HepG2 (cell line): Measurements from ENCODE around the gene ANKZF1. TPM values are rescaled to one million over a fixed set of nuclear protein-coding genes. Genes with fewer than 3 reads are reported as not detected.

Source experiments
- DPF2 ChIP-seq: sonication (generic); formaldehyde crosslinking; IDR thresholded peaks from 2 replicates; pipeline ENCODE4 v1.4.0; 2020; ENCODE audit warnings: mild to moderate bottlenecking, low read depth, missing genetic modification reagents, borderline replicate concordance
- DRAP1 ChIP-seq: IDR thresholded peaks from 2 replicates; pipeline ENCODE4 v1.6.1; 2016; ENCODE audit warnings: missing genetic modification reagents, missing compliant biosample characterization
- E2F1 ChIP-seq: sonication (generic); formaldehyde crosslinking; IDR thresholded peaks from 2 replicates; pipeline ENCODE4 v1.5.0; 2020; ENCODE audit warnings: missing genetic modification reagents
- KAT7 ChIP-seq: IDR thresholded peaks from 2 replicates; pipeline ENCODE4 v1.6.1; 2018; ENCODE audit warnings: borderline replicate concordance, missing compliant biosample characterization
- MAFF ChIP-seq: IDR thresholded peaks from 2 replicates; pipeline ENCODE4 v1.6.1; 2011; ENCODE audit warnings: low read depth, low read length, improper control_type of control experiment
- MAFG ChIP-seq: sonication (generic); formaldehyde crosslinking; IDR thresholded peaks from 2 replicates; pipeline ENCODE4 v1.5.1; 2020; ENCODE audit warnings: mild to moderate bottlenecking, missing genetic modification reagents
- NR2C2 ChIP-seq: sonication (generic); formaldehyde crosslinking; IDR thresholded peaks from 2 replicates; pipeline ENCODE4 v1.4.0; 2020; ENCODE audit warnings: missing genetic modification reagents, mild to moderate bottlenecking, moderate library complexity, borderline replicate concordance
- PHF5A ChIP-seq: IDR thresholded peaks from one replicate; pipeline ENCODE4 v1.6.1; 2018; ENCODE audit warnings: low read depth, missing genetic modification reagents; ENCODE audit not compliant: unreplicated experiment
- POGK ChIP-seq: sonication (generic); formaldehyde crosslinking; conservative IDR thresholded peaks from 2 replicates; pipeline ENCODE4 v1.8.0; 2022; ENCODE audit warnings: mild to moderate bottlenecking, moderate library complexity, missing genetic modification reagents
- POLR2G ChIP-seq: fragments of 200-400 bp; formaldehyde crosslinking; IDR thresholded peaks from 2 replicates; pipeline ENCODE4 v1.6.1; 2018; ENCODE audit warnings: mild to moderate bottlenecking, low read depth, low read length, moderate library complexity
- RORA ChIP-seq: sonication (generic); formaldehyde crosslinking; IDR thresholded peaks from 2 replicates; pipeline ENCODE4 v1.5.0; 2020; ENCODE audit warnings: mild to moderate bottlenecking, missing genetic modification reagents, moderate library complexity
- ZHX1 ChIP-seq: sonication (generic); formaldehyde crosslinking; IDR thresholded peaks from 2 replicates; pipeline ENCODE4 v1.8.1; 2022; ENCODE audit warnings: low read depth, mild to moderate bottlenecking, missing genetic modification reagents
- ZNF136 ChIP-seq: sonication (generic); formaldehyde crosslinking; IDR thresholded peaks from 2 replicates; pipeline ENCODE4 v1.8.1; 2022; ENCODE audit warnings: low read depth, mild to moderate bottlenecking, moderate library complexity, missing genetic modification reagents
- ZNF382 ChIP-seq: sonication (generic); formaldehyde crosslinking; IDR thresholded peaks from 2 replicates; pipeline ENCODE4 v1.5.0; 2020; ENCODE audit warnings: missing genetic modification reagents, mild to moderate bottlenecking, borderline replicate concordance
- ZNF414 ChIP-seq: sonication (generic); formaldehyde crosslinking; IDR thresholded peaks from 2 replicates; pipeline ENCODE4 v1.5.0; 2020; ENCODE audit warnings: missing genetic modification reagents
- ZNF547 ChIP-seq: sonication (generic); formaldehyde crosslinking; IDR thresholded peaks from 2 replicates; pipeline ENCODE4 v1.5.1; 2020; ENCODE audit warnings: mild to moderate bottlenecking, missing genetic modification reagents
- ZNF710 ChIP-seq: sonication (generic); formaldehyde crosslinking; IDR thresholded peaks from 2 replicates; pipeline ENCODE4 v1.5.0; 2020; ENCODE audit warnings: mild to moderate bottlenecking, missing genetic modification reagents, borderline replicate concordance
- ZNF83 ChIP-seq: sonication (generic); formaldehyde crosslinking; IDR thresholded peaks from 2 replicates; pipeline ENCODE4 v1.4.0; 2020; ENCODE audit warnings: missing genetic modification reagents, mild to moderate bottlenecking, borderline replicate concordance
- ZNF850 ChIP-seq: sonication (generic); formaldehyde crosslinking; conservative IDR thresholded peaks from 2 replicates; pipeline ENCODE4 v1.9.0; 2021; ENCODE audit warnings: mild to moderate bottlenecking, missing genetic modification reagents
- polyA plus RNA-seq, 8 experiments: library from polyadenylated mRNA; depleted of rRNA in 3 of 8; stranded (reverse) in 7 of 8; unstranded in 1 of 8; fragments of >200 nt; fragmentation: Illumina TruSeq in 4 of 8; extraction: Trizol in 4 of 8; gene quantifications; 2 replicates each; pipeline versions ENCODE4 v1.2.1 to v1.2.3, GENCODE V29; 2011 to 2016; ENCODE audit warnings: low read depth in 4 of 8, missing spikeins in 1 of 8, mixed read lengths in 1 of 8; ENCODE audit not compliant: insufficient read depth in 1 of 8
- total RNA-seq, 5 experiments: library from RNA; depleted of rRNA; stranded (reverse); fragments of >200 nt; fragmentation: Illumina TruSeq; extraction: Trizol; gene quantifications; 2 replicates each; pipeline ENCODE4 v1.2.3, GENCODE V29; 2016; ENCODE audit warnings: low read depth in 1 of 5

The ANKZF1 gene
- total and polyA plus RNA-seq, 2 of the 13 experiments (the other 11 are each of a cell fraction or from before 2014, with no cell fraction given) = 25.3 to 128 TPM

- TF ChIP-seq E2F1 (CRISPR knock-in tag) (no peak; the same call in 1 of the 2 replicates), ZHX1 (CRISPR knock-in tag) (no peak; the same call in 1 of the 2 replicates), MAFF (0 out of 2 replicates have a peak, but pooled peaks have one; percentile 38), NR2C2 (peak; percentile 83), POGK (CRISPR knock-in tag) (peak; percentile 92), ZNF850 (CRISPR knock-in tag) (peak; percentile 95), DPF2 (CRISPR knock-in tag) (no peak), PHF5A (CRISPR knock-in tag) (peak; percentile 86), MAFG (CRISPR knock-in tag) (no peak), ZNF382 (CRISPR knock-in tag) (no peak), RORA (CRISPR knock-in tag) (no peak), KAT7 (CRISPR knock-in tag) (peak; percentile 98; the same call in 1 of the 2 replicates), ZNF414 (no peak; the same call in 1 of the 2 replicates), ZNF136 (CRISPR knock-in tag) (peak; percentile 96), ZNF83 (no peak; the same call in 1 of the 2 replicates), ZNF547 (CRISPR knock-in tag) (peak; percentile 91), ZNF710 (CRISPR knock-in tag) (peak; percentile 64; the same call in 1 of the 2 replicates), DRAP1 (CRISPR knock-in tag) (peak; percentile 88), POLR2G (peak; percentile 99)
Observed at GRCh38 chr2:219245148-219245898, 15.7 kb downstream of the ANKZF1 start, which contains the start of the genes GLB1L and STK16 (continued).
